SK-N-SH (cell line): ENCODE data around the gene FAAP20. TPM values are rescaled to one million over a fixed set of nuclear protein-coding genes. Genes with fewer than 3 reads are reported as not detected.

Experiments
- CTCF ChIA-PET: fragments of 300-600, 350-600 bp; formaldehyde crosslinking; extraction: SDS; loops from one replicate; lab custom pipeline; 2021; lab: Yijun Ruan, JAX
- POLR2A ChIA-PET: fragments of 350-600 bp; sonication (Branson Sonifier 250); formaldehyde crosslinking; extraction: SDS; loops from one replicate; lab custom pipeline; 2020; ENCODE audit warnings: antibody characterized with exemption, inconsistent platforms; lab: Yijun Ruan, JAX
- DNase-seq: peaks from one replicate; pipeline ENCODE4 v3.0.0; 2012
- H2AFZ ChIP-seq: fragments of 200-600 bp; sonication (generic); 2 replicates; pipeline ENCODE4 v1.8.1; 2016; ENCODE audit warnings: antibody characterized with exemption, mild to moderate bottlenecking, low read depth
- H3F3A ChIP-seq: fragments of 200-600 bp; sonication (generic); replicated peaks from 2 replicates; pipeline ENCODE3; 2016; ENCODE audit warnings: antibody characterized with exemption, mild to moderate bottlenecking; ENCODE audit not compliant: insufficient read depth
- H3K27ac ChIP-seq, 2 experiments: fragments of 200-500 bp in 1 of 2; fragments of 200-600 bp in 1 of 2; sonication (Bioruptor generic) in 1 of 2; sonication (generic), shearing (Covaris generic) in 1 of 2; 2 replicates each; pipeline versions ENCODE4 v1.5.1 to v1.6.1; 2014 to 2016; ENCODE audit warnings: low read depth in 2 of 2, inconsistent platforms in 1 of 2, low read length in 1 of 2, mild to moderate bottlenecking in 1 of 2, mixed read lengths in 1 of 2
- H3K27me3 ChIP-seq: fragments of 200-600 bp; sonication (generic), shearing (Covaris generic); 2 replicates; pipeline ENCODE4 v1.6.1; 2016; ENCODE audit warnings: mixed run types; ENCODE audit not compliant: insufficient read depth
- H3K36me3 ChIP-seq, 2 experiments: fragments of 200-500 bp in 1 of 2; fragments of 200-600 bp in 1 of 2; sonication (Bioruptor generic) in 1 of 2; sonication (generic) in 1 of 2; replicated peaks in 1 of 2; 2 replicates each; pipeline versions ENCODE3 to v1.5.1; 2014 to 2016; ENCODE audit warnings: low read length in 1 of 2, mild to moderate bottlenecking in 1 of 2; ENCODE audit not compliant: insufficient read depth in 2 of 2, control insufficient read depth in 1 of 2
- H3K4me1 ChIP-seq, 2 experiments: fragments of 200-500 bp in 1 of 2; fragments of 200-600 bp in 1 of 2; sonication (Bioruptor generic) in 1 of 2; sonication (generic), shearing (Covaris generic) in 1 of 2; 2 replicates each; pipeline versions ENCODE4 v1.5.1 to v1.6.1; 2014 to 2016; ENCODE audit warnings: low read depth in 1 of 2, low read length in 1 of 2, mixed run types in 1 of 2; ENCODE audit not compliant: insufficient read depth in 2 of 2, control insufficient read depth in 1 of 2
- H3K4me2 ChIP-seq: fragments of 200-600 bp; sonication (generic), shearing (Covaris generic); 2 replicates; pipeline ENCODE4 v1.6.1; 2017; ENCODE audit warnings: mixed run types
- H3K4me3 ChIP-seq, 2 experiments: fragments of 200-500 bp in 1 of 2; fragments of 200-600 bp in 1 of 2; sonication (Bioruptor generic) in 1 of 2; sonication (generic), shearing (Covaris generic) in 1 of 2; 2 replicates each; pipeline versions ENCODE4 v1.5.1 to v1.8.1; 2014 to 2016; ENCODE audit warnings: low read depth in 2 of 2, inconsistent platforms in 1 of 2, low read length in 1 of 2, mild to moderate bottlenecking in 1 of 2, mixed read lengths in 1 of 2, moderate library complexity in 1 of 2
- H3K79me2 ChIP-seq: fragments of 200-600 bp; sonication (generic); 2 replicates; pipeline ENCODE4 v1.8.1; 2017; ENCODE audit warnings: mild to moderate bottlenecking; ENCODE audit not compliant: insufficient read depth
- H3K9ac ChIP-seq: fragments of 200-600 bp; sonication (generic); 2 replicates; pipeline ENCODE4 v1.6.1; 2017; ENCODE audit warnings: mixed run types
- H3K9me2 ChIP-seq: fragments of 200-600 bp; sonication (generic); 2 replicates; pipeline ENCODE4 v1.6.1; 2017; ENCODE audit warnings: mixed run types
- H3K9me3 ChIP-seq: fragments of 200-600 bp; sonication (generic); 2 replicates; pipeline ENCODE4 v1.6.1; 2017; ENCODE audit warnings: mixed run types, mild to moderate bottlenecking, moderate library complexity
- H4K20me1 ChIP-seq: fragments of 200-600 bp; sonication (generic); 2 replicates; pipeline ENCODE4 v1.6.1; 2017; ENCODE audit warnings: mild to moderate bottlenecking, mixed run types; ENCODE audit not compliant: insufficient read depth
- CTCF ChIP-seq: fragments of 200-600 bp; sonication (generic); IDR thresholded peaks from 2 replicates; pipeline ENCODE4 v1.6.1; 2017; ENCODE audit warnings: antibody characterized with exemption, mild to moderate bottlenecking, moderate library complexity
- ELF1 ChIP-seq: IDR thresholded peaks from 2 replicates; pipeline ENCODE4 v1.4.0; 2012
- EP300 ChIP-seq, 2 experiments: IDR thresholded peaks; 2 replicates each; pipeline versions ENCODE4 v1.4.0 to v1.6.1; 2012; ENCODE audit warnings: borderline replicate concordance in 1 of 2, low read depth in 1 of 2, low read length in 1 of 2
- FOXJ3 ChIP-seq: sonication (generic); formaldehyde crosslinking; IDR thresholded peaks from 2 replicates; pipeline ENCODE4 v1.5.1; 2020; ENCODE audit warnings: mild to moderate bottlenecking, missing genetic modification reagents
- FOXM1 ChIP-seq: IDR thresholded peaks from 2 replicates; pipeline ENCODE4 v1.4.0; 2012; ENCODE audit warnings: low read depth, mild to moderate bottlenecking
- GABPA ChIP-seq: IDR thresholded peaks from 2 replicates; pipeline ENCODE4 v1.4.0; 2012; ENCODE audit warnings: low read depth, mild to moderate bottlenecking
- MEF2A ChIP-seq: IDR thresholded peaks from 2 replicates; pipeline ENCODE4 v1.4.0; 2012; ENCODE audit warnings: low read depth, borderline replicate concordance
- NFIC ChIP-seq: IDR thresholded peaks from 2 replicates; pipeline ENCODE4 v1.4.0; 2012; ENCODE audit warnings: borderline replicate concordance
- PBX3 ChIP-seq: IDR thresholded peaks from 2 replicates; pipeline ENCODE4; 2012
- RCOR1 ChIP-seq: fragments of 150-350 bp; IDR thresholded peaks from 2 replicates; pipeline ENCODE4 v1.6.1; 2017; ENCODE audit warnings: antibody characterized with exemption, low read length
- RFX5 ChIP-seq: IDR thresholded peaks from 2 replicates; pipeline ENCODE4 v1.6.1; 2012; ENCODE audit warnings: mild to moderate bottlenecking, improper control_type of control experiment, low read length
- RXRA ChIP-seq: IDR thresholded peaks from 2 replicates; pipeline ENCODE4 v1.4.0; 2012; ENCODE audit warnings: low read depth, mild to moderate bottlenecking, borderline replicate concordance
- SMC3 ChIP-seq: IDR thresholded peaks from 2 replicates; pipeline ENCODE4 v1.6.1; 2012; ENCODE audit warnings: low read depth, low read length, improper control_type of control experiment
- TCF12 ChIP-seq: IDR thresholded peaks from 2 replicates; pipeline ENCODE4 v1.4.0; 2012
- TEAD4 ChIP-seq: IDR thresholded peaks from 2 replicates; pipeline ENCODE4 v1.4.0; 2012; ENCODE audit warnings: mild to moderate bottlenecking, borderline replicate concordance; ENCODE audit not compliant: insufficient read depth
- USF1 ChIP-seq: IDR thresholded peaks from 2 replicates; pipeline ENCODE4 v1.4.0; 2012; ENCODE audit warnings: low read depth, borderline replicate concordance
- USF2 ChIP-seq: fragments of 150-350 bp; IDR thresholded peaks from 2 replicates; pipeline ENCODE4 v1.6.1; 2017; ENCODE audit warnings: antibody characterized with exemption, low read length, low read depth, borderline replicate concordance
- YY1 ChIP-seq: IDR thresholded peaks from 2 replicates; pipeline ENCODE4 v1.4.0; 2012; ENCODE audit warnings: low read depth, mild to moderate bottlenecking
- WGBS: methylation state at CpG from one replicate; pipeline ENCODE4 v1.1.6; 2017; ENCODE audit warnings: low lambda C conversion rate; 5-methylcytosine and 5-hydroxymethylcytosine counted together
- polyA plus RNA-seq, 3 experiments: library from polyadenylated mRNA; depleted of rRNA; stranded (reverse); fragments of >200 nt; gene quantifications; 2 replicates each; pipeline ENCODE4 v1.2.3, GENCODE V29; 2012

FAAP20 gene
- polyA plus RNA-seq, 1 of the 3 experiments (the other 2 are of a cell fraction) = 58.3 TPM

- Histone ChIP-seq H3K36me3 (no peaks in the 10 kb centered on the region), H3K27ac (no peak overlapping the region)
- TF ChIP-seq CTCF (no peak), RCOR1 (no peak), TEAD4 (no peak), RXRA (no peak), SMC3 (no peak), PBX3 (no peak), FOXM1 (no peak), USF2 (no peak), ELF1 (no peak), GABPA (no peak), MEF2A (no peak), FOXJ3 (CRISPR knock-in tag) (no peak), YY1 (no peak), USF1 (no peak), EP300 (IDR thresholded peaks at IDR 0.05; ENCODE audit: borderline replicate concordance in 1 of 2, low read depth in 1 of 2, low read length in 1 of 2) (no peak), TCF12 (no peak), RFX5 (no peak), NFIC (no peak)
- TF ChIP-seq, all 33 proteins: peak for 0
- H3K27me3 ChIP-seq = no peaks in the 10 kb centered on the region
- WGBS = 86% methylated on average over 7 of the region's 19 CpGs
- no peak overlapping the region for H3K9ac ChIP-seq
- no peaks in the 10 kb centered on the region for H3K9me3 ChIP-seq
- CTCF ChIA-PET = interaction anchor here (1.0 to 1.6 kb wide), 3 partner anchors 15 to 172 kb away, joined by 3 to 12 read pairs (median 3); no protein-coding TSS in a partner anchor
- no peaks in the 10 kb centered on the region for H3K79me2 ChIP-seq
- H4K20me1 ChIP-seq = no peaks in the 10 kb centered on the region
- H3F3A ChIP-seq = peaks cover 11% of the 10 kb centered on the region
- DNase-seq = no peak
- peaks cover 24 to 42% of the 10 kb centered on the region in 2 experiments; a peak in 2 of 4 replicates for H3K4me1 ChIP-seq
- POLR2A ChIA-PET = interaction anchor here (0.6 kb wide), 1 partner anchor 18 kb away, joined by 3 read pairs; no protein-coding TSS in a partner anchor
- no peaks in the 10 kb centered on the region for H3K9me2 ChIP-seq
- no peak overlapping the region for H3K4me2 ChIP-seq
- H3K4me3 ChIP-seq = no peak overlapping the region
- H2AFZ ChIP-seq = no peak overlapping the region
Observed at GRCh38 chr1:2210084-2210653, 15.6 kb upstream of the FAAP20 start.
